AG10803 (cell line): ENCODE measurements around the gene ANKIB1.

ENCODE experiments used
- DNase-seq: peaks from one replicate; pipeline ENCODE4 v3.0.0; 2010; ENCODE audit warnings: low read depth
- H3K4me3 ChIP-seq: 2 replicates; pipeline ENCODE4 v1.5.1; 2011; ENCODE audit warnings: mild to moderate bottlenecking, low read length, control low read depth
- TF ChIP-seq, protein P1 (sequence below): conservative IDR thresholded peaks from 2 replicates; pipeline ENCODE4 v1.5.1; 2011; ENCODE audit warnings: mild to moderate bottlenecking, low read length, control low read depth, inconsistent platforms

The ANKIB1 gene

DNA sequence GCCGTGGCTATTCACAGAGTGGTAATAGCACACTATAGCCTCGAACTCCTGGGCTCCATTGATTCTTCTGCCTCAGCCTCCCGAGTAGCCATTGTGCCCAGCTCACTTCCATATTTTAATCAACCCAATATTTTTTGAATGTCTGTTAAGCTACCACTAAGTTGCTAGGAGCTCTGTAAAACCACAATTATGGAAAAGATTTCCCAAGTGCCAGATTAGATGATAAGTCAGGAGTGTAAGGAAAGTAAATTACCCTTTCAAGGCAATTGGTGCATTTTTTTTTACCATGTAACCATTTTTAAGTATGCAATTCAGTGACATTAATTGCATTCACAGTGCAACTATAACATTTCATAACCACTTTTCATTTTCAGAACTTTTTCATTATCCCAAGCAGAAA, 114.0 kb downstream of the ANKIB1 start:
- TF ChIP-seq, protein P1, sequence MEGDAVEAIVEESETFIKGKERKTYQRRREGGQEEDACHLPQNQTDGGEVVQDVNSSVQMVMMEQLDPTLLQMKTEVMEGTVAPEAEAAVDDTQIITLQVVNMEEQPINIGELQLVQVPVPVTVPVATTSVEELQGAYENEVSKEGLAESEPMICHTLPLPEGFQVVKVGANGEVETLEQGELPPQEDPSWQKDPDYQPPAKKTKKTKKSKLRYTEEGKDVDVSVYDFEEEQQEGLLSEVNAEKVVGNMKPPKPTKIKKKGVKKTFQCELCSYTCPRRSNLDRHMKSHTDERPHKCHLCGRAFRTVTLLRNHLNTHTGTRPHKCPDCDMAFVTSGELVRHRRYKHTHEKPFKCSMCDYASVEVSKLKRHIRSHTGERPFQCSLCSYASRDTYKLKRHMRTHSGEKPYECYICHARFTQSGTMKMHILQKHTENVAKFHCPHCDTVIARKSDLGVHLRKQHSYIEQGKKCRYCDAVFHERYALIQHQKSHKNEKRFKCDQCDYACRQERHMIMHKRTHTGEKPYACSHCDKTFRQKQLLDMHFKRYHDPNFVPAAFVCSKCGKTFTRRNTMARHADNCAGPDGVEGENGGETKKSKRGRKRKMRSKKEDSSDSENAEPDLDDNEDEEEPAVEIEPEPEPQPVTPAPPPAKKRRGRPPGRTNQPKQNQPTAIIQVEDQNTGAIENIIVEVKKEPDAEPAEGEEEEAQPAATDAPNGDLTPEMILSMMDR, result no peak
- no peak overlapping the region for H3K4me3 ChIP-seq
- peak; percentile 73 for DNase-seq

DNA sequence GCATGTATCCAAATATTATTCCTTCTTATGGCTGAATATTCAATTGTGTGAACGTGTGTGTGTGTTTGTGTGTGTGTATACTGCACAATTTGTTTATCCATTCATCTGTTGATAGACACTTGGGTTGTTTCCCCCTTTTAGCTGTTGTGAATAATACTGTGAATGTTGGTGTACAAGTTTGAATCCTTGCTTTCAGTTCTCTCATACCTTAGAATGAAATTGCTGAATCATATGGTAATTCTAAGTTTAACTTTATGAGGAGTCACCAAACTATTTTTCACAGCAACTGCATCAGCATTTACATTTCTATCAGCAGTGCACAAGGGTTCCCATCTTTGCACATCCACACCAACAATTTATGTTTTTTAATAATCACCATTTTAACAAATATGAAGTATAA, 114.6 kb downstream of the ANKIB1 start:
- TF ChIP-seq, protein P1, result no peak
- no peak overlapping the region for H3K4me3 ChIP-seq
- DNase-seq, result peak; percentile 18

- TF ChIP-seq, protein P1, result no peak
- no peak overlapping the region for H3K4me3 ChIP-seq
- DNase-seq, result no peak
These were observed 116.4 kb downstream of the ANKIB1 start for GRCh38 chr7:92362131-92362530.

GRCh38 chr7:92366730-92367129, 121.0 kb downstream of the ANKIB1 start:
- DNase-seq, result peak; percentile 15
- no peak overlapping the region for H3K4me3 ChIP-seq
- TF ChIP-seq, protein P1, result no peak

GRCh38 chr7:92368741-92369140, 123.0 kb downstream of the ANKIB1 start:
- no peak for DNase-seq
- no peak overlapping the region for H3K4me3 ChIP-seq
- TF ChIP-seq, protein P1, result no peak

- no peak overlapping the region for H3K4me3 ChIP-seq
- TF ChIP-seq, protein P1, result no peak
- peak; percentile 3 for DNase-seq
These were observed 129.2 kb downstream of the ANKIB1 start for GRCh38 chr7:92375013-92375412.

DNA sequence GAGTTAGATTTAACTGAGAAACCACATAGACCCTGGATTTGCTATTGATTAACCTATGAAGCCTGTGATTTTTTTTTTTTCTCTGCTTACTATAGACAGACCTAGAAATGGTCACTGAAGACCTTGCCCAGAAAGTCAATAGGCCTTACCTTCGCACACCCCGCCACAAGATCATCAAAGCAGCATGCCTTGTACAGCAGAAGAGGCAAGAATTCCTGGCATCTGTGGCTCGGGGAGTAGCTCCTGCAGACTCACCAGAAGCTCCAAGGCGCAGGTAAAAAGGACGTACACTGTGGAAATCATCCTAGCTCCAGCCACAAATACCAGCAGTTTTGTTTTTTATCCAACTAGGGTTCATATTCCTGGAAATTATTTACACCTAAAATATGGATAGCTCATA, 145.3 kb downstream of the ANKIB1 start:
- DNase-seq, result no peak
- TF ChIP-seq, protein P1, result no peak
- no peak overlapping the region for H3K4me3 ChIP-seq
